Measurements from ENCODE around the gene S100A3.
"Not testable (repeated sequence)": the region's sequence is repeated elsewhere in the genome, so short reads cannot be mapped to it uniquely, and the experiment has no call there.

S100A3 gene

DNA sequence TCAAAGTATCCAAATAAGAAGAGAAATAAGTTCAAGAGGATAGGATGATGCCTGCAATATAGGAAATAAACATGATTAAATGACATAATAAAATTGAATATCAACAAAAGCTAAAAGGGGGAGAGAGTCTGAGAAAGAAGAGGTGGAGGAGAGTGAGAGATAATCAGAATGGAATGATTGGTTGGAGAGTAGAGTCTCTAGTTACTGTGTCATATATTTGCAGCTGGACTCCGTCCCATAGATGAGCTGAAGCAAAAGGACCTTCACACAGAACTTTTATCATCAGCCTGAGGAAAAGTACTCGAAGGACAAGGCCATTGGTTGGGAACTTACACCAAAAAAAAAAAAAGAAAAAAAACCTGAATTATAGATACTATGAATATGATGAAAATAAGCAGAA is 39.4 kb upstream of the S100A3 start:
- Histone ChIP-seq H3K79me2 (ENCODE audit: insufficient read depth, low read depth) (no peaks in the 10 kb centered on the region), H3K4me1 (ENCODE audit: low read depth, poor library complexity, severe bottlenecking) (no peaks in the 10 kb centered on the region), H3K4me2 (no peak overlapping the region), H3K4me3 (IDR thresholded peaks at IDR 0.05; ENCODE audit: insufficient read depth, low read depth, low read length) (no peak overlapping the region), H4K20me1 (ENCODE audit: insufficient read depth) (no peaks in the 10 kb centered on the region), H3K9ac (no peak overlapping the region), H2AFZ (ENCODE audit: low read depth) (no peak overlapping the region), H3K27me3 (ENCODE audit: insufficient read depth, low read depth) (no peaks in the 10 kb centered on the region), H3K27ac (no peak overlapping the region), H3K36me3 (ENCODE audit: insufficient read depth) (no peaks in the 10 kb centered on the region)
- TF ChIP-seq CTCF (conservative IDR thresholded peaks at IDR 0.05; ENCODE audit: low read depth, low read length), result no peak

DNA sequence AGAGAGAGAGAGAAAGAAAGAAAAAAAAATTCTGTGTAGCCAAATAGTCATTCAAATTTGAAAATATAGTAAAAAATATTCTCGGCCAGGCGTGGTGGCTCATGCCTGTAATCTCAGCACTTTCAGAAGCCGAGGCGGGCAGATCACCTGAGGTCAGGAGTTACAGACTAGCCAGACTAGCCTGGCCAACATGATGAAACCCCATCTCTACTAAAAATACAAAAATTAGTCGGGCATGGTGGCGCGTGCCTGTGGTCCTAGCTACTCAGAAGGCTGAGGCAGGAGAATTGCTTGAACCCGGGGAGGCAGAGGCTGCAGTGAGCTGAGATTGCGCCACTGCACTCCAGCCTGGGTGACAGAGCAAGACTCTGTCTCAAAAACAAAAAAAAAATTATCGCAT is 39.0 kb upstream of the S100A3 start:
- H3K27me3 ChIP-seq (ENCODE audit: insufficient read depth, low read depth); H3K4me2 ChIP-seq; H3K9ac ChIP-seq; H3K4me1 ChIP-seq (ENCODE audit: low read depth, poor library complexity, severe bottlenecking); H3K27ac ChIP-seq; H3K36me3 ChIP-seq (ENCODE audit: insufficient read depth); H3K79me2 ChIP-seq (ENCODE audit: insufficient read depth, low read depth); H4K20me1 ChIP-seq (ENCODE audit: insufficient read depth); H3K4me3 ChIP-seq (IDR thresholded peaks at IDR 0.05; ENCODE audit: insufficient read depth, low read depth, low read length); H2AFZ ChIP-seq (ENCODE audit: low read depth): not testable (repeated sequence)

DNA sequence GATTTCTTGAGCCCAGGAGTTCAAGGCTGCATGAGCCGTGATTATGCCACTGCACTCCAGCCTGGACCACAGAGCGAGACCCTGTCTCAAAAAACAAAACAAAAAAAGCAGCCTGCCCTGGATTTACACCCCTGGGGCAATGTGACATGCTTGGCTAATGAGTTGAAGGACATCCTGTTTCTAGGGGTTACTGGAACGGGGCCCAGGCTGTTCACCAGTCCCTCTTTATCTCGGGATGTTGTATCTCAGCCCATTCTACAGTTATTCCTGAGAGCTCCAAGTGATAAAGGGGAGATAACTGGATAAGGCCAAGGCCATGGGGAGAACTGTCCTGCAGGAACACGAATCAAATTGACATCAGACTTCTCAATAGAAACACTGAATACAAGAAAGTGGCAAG is 38.3 kb upstream of the S100A3 start:
- Histone ChIP-seq H2AFZ (ENCODE audit: low read depth) (no peak overlapping the region), H3K27ac (no peak overlapping the region), H3K4me1 (ENCODE audit: low read depth, poor library complexity, severe bottlenecking) (no peaks in the 10 kb centered on the region), H3K36me3 (ENCODE audit: insufficient read depth) (no peaks in the 10 kb centered on the region), H3K9ac (no peak overlapping the region), H3K27me3 (ENCODE audit: insufficient read depth, low read depth) (no peaks in the 10 kb centered on the region), H3K4me2 (no peak overlapping the region), H4K20me1 (ENCODE audit: insufficient read depth) (no peaks in the 10 kb centered on the region), H3K79me2 (ENCODE audit: insufficient read depth, low read depth) (no peaks in the 10 kb centered on the region), H3K4me3 (IDR thresholded peaks at IDR 0.05; ENCODE audit: insufficient read depth, low read depth, low read length) (no peak overlapping the region)
- TF ChIP-seq CTCF (conservative IDR thresholded peaks at IDR 0.05; ENCODE audit: low read depth, low read length), result no peak

DNA sequence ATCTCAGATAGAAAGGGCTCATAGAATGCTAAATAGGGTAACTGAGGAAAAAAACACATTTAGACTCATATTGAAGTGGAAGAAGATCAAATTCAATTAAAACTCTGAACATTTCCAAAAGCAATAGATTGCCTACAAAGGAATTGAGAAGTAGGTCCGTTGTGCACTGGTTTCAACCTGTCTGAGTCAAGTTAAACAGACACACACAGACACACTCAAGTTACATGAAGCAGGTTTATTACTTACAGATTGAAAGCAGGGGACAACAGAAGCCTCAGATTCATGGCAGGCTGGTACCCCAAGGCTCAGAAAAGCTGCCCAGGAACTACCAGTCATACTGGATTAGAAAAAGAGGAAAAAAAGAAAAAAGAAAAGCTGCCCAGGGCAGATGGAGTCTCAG is 37.3 kb upstream of the S100A3 start:
- H3K9ac ChIP-seq, result no peak overlapping the region

DNA sequence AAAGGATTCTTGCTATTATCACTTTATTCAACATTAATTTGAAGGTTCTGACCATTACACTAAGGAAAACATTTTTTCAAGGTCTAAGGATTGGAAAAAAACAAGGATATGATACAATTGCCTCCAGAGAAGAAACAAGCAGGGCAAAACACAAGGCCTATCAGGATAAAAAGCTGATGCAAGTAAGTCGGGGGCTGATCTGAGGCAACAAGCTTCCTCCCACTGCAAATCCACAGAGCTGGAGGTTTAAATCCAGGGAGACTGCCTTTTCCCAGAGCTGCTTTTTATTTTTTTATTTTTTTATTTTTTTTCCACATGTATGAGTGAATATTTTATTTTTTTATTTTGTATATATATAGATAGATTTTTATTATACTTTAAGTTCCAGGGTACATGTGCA is 35.9 kb upstream of the S100A3 start:
- H3K9ac ChIP-seq, result no peak overlapping the region
- H3K27ac ChIP-seq, result no peak overlapping the region
- no peak for TF ChIP-seq CTCF (conservative IDR thresholded peaks at IDR 0.05; ENCODE audit: low read depth, low read length)

More for the DNA sequence above, 37.3 kb upstream of the S100A3 start:
- Histone ChIP-seq H3K27ac (no peak overlapping the region), H3K27me3 (ENCODE audit: insufficient read depth, low read depth) (no peaks in the 10 kb centered on the region), H3K36me3 (ENCODE audit: insufficient read depth) (no peaks in the 10 kb centered on the region), H3K4me1 (ENCODE audit: low read depth, poor library complexity, severe bottlenecking) (no peaks in the 10 kb centered on the region), H4K20me1 (ENCODE audit: insufficient read depth) (no peaks in the 10 kb centered on the region), H3K79me2 (ENCODE audit: insufficient read depth, low read depth) (no peaks in the 10 kb centered on the region), H3K4me3 (IDR thresholded peaks at IDR 0.05; ENCODE audit: insufficient read depth, low read depth, low read length) (no peak overlapping the region), H2AFZ (ENCODE audit: low read depth) (no peak overlapping the region), H3K4me2 (no peak overlapping the region)
- TF ChIP-seq CTCF (conservative IDR thresholded peaks at IDR 0.05; ENCODE audit: low read depth, low read length), result no peak

More for the DNA sequence above, 35.9 kb upstream of the S100A3 start:
- Histone ChIP-seq H3K4me2 (no peak overlapping the region), H3K79me2 (ENCODE audit: insufficient read depth, low read depth) (no peaks in the 10 kb centered on the region), H4K20me1 (ENCODE audit: insufficient read depth) (no peaks in the 10 kb centered on the region), H2AFZ (ENCODE audit: low read depth) (no peak overlapping the region), H3K4me1 (ENCODE audit: low read depth, poor library complexity, severe bottlenecking) (no peaks in the 10 kb centered on the region), H3K27me3 (ENCODE audit: insufficient read depth, low read depth) (no peaks in the 10 kb centered on the region), H3K4me3 (IDR thresholded peaks at IDR 0.05; ENCODE audit: insufficient read depth, low read depth, low read length) (no peak overlapping the region), H3K36me3 (ENCODE audit: insufficient read depth) (no peaks in the 10 kb centered on the region)

Data from KMS-11 (cell line).